ENCODE data around the gene CALML5.

Gene CALML5

GRCh38 chr10:5460468-5461202 lies 38.7 kb downstream of the CALML5 start:
- no peak for FAIRE-seq

GRCh38 chr10:5458949-5459747 lies 40.2 kb downstream of the CALML5 start:
- no peak for FAIRE-seq

GRCh38 chr10:5458425-5458824 lies 40.9 kb downstream of the CALML5 start:
- no peak for FAIRE-seq

GRCh38 chr10:5457741-5458140 lies 41.6 kb downstream of the CALML5 start:
- FAIRE-seq = no peak

GRCh38 chr10:5456563-5456962 lies 42.8 kb downstream of the CALML5 start:
- FAIRE-seq = no peak

GRCh38 chr10:5453749-5454489 lies 45.5 kb downstream of the CALML5 start:
- FAIRE-seq = no peak

- FAIRE-seq = no peak
These were observed 48.6 kb downstream of the CALML5 start for GRCh38 chr10:5450605-5451384.

- no peak for FAIRE-seq
These were observed 49.5 kb downstream of the CALML5 start for GRCh38 chr10:5449823-5450222.

GRCh38 chr10:5449227-5449626 lies 50.1 kb downstream of the CALML5 start:
- no peak for FAIRE-seq

Measured in TTC549 (cell line).